Stimulated activated naive CD4-positive, alpha-beta T cell (primary cell): Measurements from ENCODE around the gene NRAP.

Experiments used
- DNase-seq, 6 experiments: peaks; one replicate each; lab custom pipeline; 2025; lab: John Stamatoyannopoulos, UW

The NRAP gene

GRCh38 chr10:113663908-113664307, at the start of gene NRAP:
Gene NRAP (minus strand): TSS chr10:113664041. CDS start chr10:113663882, 159 bp downstream.
- no peak for DNase-seq

GRCh38 chr10:113713640-113713982, 49.8 kb upstream of the NRAP start:
- no peak for DNase-seq

GRCh38 chr10:113712755-113713639, 49.2 kb upstream of the NRAP start:
- DNase-seq: no peak

- DNase-seq: no peak
Measured at GRCh38 chr10:113712024-113712423, 48.2 kb upstream of the NRAP start.

- DNase-seq: no peak
Measured at GRCh38 chr10:113711142-113711541, 47.3 kb upstream of the NRAP start.

- no peak for DNase-seq
Measured at GRCh38 chr10:113709221-113709838, 45.5 kb upstream of the NRAP start.

GRCh38 chr10:113708640-113709039, 44.8 kb upstream of the NRAP start:
- no peak for DNase-seq

- DNase-seq: no peak
Measured at GRCh38 chr10:113706623-113707022, 42.8 kb upstream of the NRAP start.

- DNase-seq: no peak
Measured at GRCh38 chr10:113705344-113705652, 41.5 kb upstream of the NRAP start.

- peak in 2 of 6 experiments; percentile 13 for DNase-seq
Measured at GRCh38 chr10:113704637-113705343, 40.9 kb upstream of the NRAP start.

GRCh38 chr10:113697595-113697994, 33.8 kb upstream of the NRAP start:
- DNase-seq: no peak

GRCh38 chr10:113695691-113696090, 31.9 kb upstream of the NRAP start:
- DNase-seq: no peak

- DNase-seq: no peak
Measured at GRCh38 chr10:113693348-113693747, 29.5 kb upstream of the NRAP start.

GRCh38 chr10:113692271-113692670, 28.4 kb upstream of the NRAP start:
- no peak for DNase-seq

GRCh38 chr10:113691381-113691780, 27.5 kb upstream of the NRAP start:
- DNase-seq: no peak

- DNase-seq: no peak
Measured at GRCh38 chr10:113690749-113691148, 26.9 kb upstream of the NRAP start.

GRCh38 chr10:113689574-113689973, 25.7 kb upstream of the NRAP start:
- no peak for DNase-seq

- DNase-seq: no peak
Measured at GRCh38 chr10:113689057-113689456, 25.2 kb upstream of the NRAP start.

GRCh38 chr10:113687037-113687436, 23.2 kb upstream of the NRAP start:
- DNase-seq: no peak

GRCh38 chr10:113686028-113686427, 22.2 kb upstream of the NRAP start:
- no peak for DNase-seq

- no peak for DNase-seq
Measured at GRCh38 chr10:113683300-113683699, 19.5 kb upstream of the NRAP start.

- DNase-seq: no peak
Measured at GRCh38 chr10:113681533-113682470, 18.0 kb upstream of the NRAP start.
